ENCODE data around the gene SORL1-AS1.

Gene SORL1-AS1

GRCh38 chr11:121431820-121432526 lies 20.8 kb downstream of the SORL1-AS1 start:
- no peak for DNase-seq (ENCODE audit: extremely low read depth, low read depth)
- TF ChIP-seq CTCF (IDR thresholded peaks at IDR 0.05; ENCODE audit: low read depth, low read length): no peak

- DNase-seq (ENCODE audit: extremely low read depth, low read depth): no peak
- TF ChIP-seq CTCF (IDR thresholded peaks at IDR 0.05; ENCODE audit: low read depth, low read length): no peak
Observed at GRCh38 chr11:121429556-121429955, 23.2 kb downstream of the SORL1-AS1 start.

- no peak for DNase-seq (ENCODE audit: extremely low read depth, low read depth)
- TF ChIP-seq CTCF (IDR thresholded peaks at IDR 0.05; ENCODE audit: low read depth, low read length): no peak
Observed at GRCh38 chr11:121427400-121427744, 25.4 kb downstream of the SORL1-AS1 start.

- no peak for DNase-seq (ENCODE audit: extremely low read depth, low read depth)
- TF ChIP-seq CTCF (IDR thresholded peaks at IDR 0.05; ENCODE audit: low read depth, low read length): no peak
Observed at GRCh38 chr11:121426476-121427399, 26.0 kb downstream of the SORL1-AS1 start.

- no peak for TF ChIP-seq CTCF (IDR thresholded peaks at IDR 0.05; ENCODE audit: low read depth, low read length)
- DNase-seq (ENCODE audit: extremely low read depth, low read depth): no peak
Observed at GRCh38 chr11:121425828-121426227, 26.9 kb downstream of the SORL1-AS1 start.

- DNase-seq (ENCODE audit: extremely low read depth, low read depth): no peak
- no peak for TF ChIP-seq CTCF (IDR thresholded peaks at IDR 0.05; ENCODE audit: low read depth, low read length)
Observed at GRCh38 chr11:121422675-121423074, 30.1 kb downstream of the SORL1-AS1 start.

Data from AG09319 (cell line).